SK-MEL-5 (cell line): ENCODE measurements around the gene ZMYND19. TPM values are rescaled to one million over a fixed set of nuclear protein-coding genes. Genes with fewer than 3 reads are reported as not detected.
"Not testable (repeated sequence)": the region's sequence is repeated elsewhere in the genome, so short reads cannot be mapped to it uniquely, and the experiment has no call there.

Experiments
- DNase-seq: peaks from one replicate; pipeline ENCODE4 v3.0.0-alpha.2; 2016; ENCODE audit warnings: low read depth, low spot score
- in situ Hi-C: cut with HindIII; loops from 2 replicates; pipeline ENCODE4 v1.10.0; 2016; ENCODE audit warnings: low sequenced_read_pairs, high pct_unique_total_duplicates, low pct_unique_long_range_greater_than_20kb
- small RNA-seq, 2 experiments: library from RNA; depleted of rRNA; stranded (forward); fragments of <200 nt; gene quantifications; one replicate each; pipeline ENCODE3, GENCODE V24; 2014
- total RNA-seq: library from RNA; depleted of rRNA; stranded (reverse); fragments of >200 nt; shearing (Covaris generic); gene quantifications from 2 replicates; pipeline ENCODE4 v1.2.3, GENCODE V29; 2014; rRNA removed

The ZMYND19 gene
- total RNA-seq, 1 experiment from 2014 or later: 31.6 TPM

DNA sequence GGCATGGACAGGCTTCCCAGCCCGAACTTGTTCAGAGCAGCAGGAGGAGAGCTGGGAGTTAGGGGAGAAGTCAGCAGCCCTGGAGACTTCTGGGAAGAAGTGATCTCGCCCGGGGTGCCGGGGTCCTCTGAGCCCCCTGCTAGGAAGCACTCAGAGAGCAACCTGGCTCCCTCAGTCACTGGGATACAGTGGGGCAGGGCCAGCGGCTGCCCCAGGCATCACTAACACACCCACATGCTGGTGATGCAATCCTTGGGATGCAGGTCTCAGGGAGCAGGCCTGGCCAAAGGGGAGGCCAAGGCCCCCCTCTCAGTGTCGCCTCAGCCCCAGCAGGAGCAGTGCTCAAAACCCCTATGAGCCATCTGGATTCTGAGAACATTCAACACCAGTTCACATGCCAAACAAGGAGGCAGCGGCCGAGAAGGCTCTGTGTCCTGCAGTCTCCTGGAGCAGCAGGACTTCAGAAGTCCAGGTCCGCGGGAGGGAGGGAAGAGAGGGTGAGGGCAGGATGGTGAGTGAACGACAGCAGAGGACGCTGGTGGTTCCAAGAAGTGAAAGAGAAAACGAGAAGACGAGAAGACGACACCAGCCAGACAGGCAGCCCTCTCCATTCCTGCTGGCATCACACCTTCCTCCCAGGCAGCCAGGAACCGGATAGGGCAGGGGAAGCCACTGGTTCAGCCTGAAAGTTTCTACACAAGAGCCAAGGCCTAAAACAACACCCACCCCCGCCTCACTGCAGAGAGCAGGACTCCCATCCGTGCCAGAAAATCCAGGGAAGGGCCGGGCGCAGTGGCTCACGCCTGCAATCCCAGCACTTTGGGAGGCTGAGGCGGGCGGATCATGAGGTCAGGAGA is 42.4 kb downstream of the ZMYND19 start:
- in situ Hi-C loops: no loop called here
- DNase-seq: no peak

DNA sequence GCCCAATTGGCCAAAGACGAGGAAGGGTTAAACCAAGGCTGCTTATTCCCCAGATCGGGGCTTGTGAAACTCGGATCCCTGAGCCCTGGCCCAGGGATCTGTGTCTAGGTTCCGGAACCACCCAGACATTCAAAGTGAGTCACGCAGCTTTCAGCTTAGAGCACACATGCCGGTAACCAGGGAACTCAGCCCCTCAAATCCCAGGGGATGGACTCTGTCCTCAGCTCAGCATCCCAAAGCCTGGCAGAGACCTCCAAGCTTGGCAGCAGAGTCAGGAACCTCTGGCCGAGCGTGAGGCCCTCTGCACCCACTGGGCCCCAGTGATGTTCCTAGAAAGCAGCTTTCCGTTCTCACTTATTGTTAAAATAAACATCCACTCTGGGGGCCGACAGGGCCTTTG is 45.2 kb downstream of the ZMYND19 start:
- in situ Hi-C loops: no loop called here

DNA sequence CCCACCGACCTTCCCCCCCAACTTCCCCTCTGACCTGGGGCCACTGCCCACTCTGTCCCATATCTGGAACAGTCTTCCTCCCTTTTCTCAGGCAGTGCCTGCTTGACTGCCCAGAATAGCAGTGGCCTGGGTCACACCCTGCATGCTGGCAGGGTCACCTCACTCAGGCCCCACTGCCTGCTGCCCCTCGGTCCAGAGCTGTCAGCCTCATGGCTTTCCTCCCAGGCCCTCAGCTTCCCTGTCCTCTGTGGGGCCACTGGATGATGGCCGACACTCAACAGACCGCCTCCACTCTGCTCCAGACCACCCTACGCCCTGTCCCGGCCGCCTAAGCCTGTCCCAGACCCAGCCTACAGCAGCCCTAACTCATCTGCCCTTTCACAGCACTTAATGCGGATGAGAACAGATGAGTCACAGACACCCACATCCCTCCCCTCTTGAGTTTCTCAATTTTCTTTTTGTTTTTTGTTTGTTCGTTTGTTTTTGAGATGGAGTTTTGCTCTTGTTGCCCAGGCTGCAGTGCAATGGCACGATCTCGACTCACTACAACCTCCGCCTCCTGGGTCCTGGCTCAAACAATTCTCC is 46.0 kb downstream of the ZMYND19 start:
- in situ Hi-C loops: no loop called here
- no peak for DNase-seq

More for the DNA sequence above, 45.2 kb downstream of the ZMYND19 start:
- no peak for DNase-seq

DNA sequence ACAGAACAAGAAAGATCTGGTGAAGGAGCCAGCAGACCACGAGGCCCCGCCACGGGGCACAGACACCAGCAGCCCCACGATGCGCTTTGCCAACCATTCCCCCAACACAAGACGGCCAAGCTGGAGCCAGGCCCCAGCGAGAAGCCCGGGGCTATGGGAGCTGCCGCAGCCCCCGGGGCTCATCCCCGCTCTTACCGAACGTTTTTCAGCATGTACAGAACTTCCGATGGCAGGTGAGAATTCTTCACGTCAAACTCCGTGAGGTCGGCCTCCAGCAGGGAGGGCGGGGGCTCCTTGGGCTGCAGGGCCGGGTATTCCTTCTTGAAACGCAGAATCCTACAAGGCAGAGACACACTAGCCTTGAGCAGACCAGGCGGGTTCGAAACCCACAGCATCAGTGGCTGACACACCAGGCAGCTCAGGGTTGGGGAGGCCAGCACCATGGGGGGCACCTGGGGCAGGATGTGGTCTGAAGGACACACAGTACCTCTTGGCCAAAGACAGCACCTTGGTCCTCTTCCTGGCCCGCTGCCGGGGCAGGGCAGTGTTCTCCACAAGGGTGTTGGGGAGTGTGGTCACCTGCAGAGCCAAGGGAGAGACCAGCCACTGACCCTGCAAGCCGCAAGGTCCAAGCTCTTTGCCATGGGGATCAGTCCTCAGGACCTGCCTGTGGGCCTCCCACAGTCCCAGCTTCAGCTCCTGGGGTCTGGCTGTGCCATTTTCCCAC is 46.9 kb downstream of the ZMYND19 start:
- no peak for DNase-seq
- in situ Hi-C loops: no loop called here

DNA sequence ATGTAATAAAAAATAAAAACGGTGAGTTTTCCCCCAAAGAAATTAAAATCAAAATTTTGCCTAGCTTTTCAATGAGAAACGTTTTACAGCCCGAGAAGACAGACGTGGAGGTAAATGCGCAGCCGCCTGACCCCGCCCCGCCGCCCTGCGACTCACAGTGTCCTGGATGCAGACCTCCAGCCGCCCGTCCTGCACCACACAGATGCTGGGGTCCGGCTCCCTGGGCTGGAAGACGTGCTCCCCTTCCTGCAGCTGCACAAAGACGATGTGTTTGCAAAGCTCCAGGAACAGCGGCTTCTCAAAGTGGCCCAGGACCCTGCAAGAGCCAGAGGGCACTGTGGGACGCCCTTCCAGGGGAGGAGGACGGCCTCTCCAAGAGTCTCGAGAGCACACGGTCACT is 47.8 kb downstream of the ZMYND19 start:
- in situ Hi-C loops: no loop called here
- no peak for DNase-seq

DNA sequence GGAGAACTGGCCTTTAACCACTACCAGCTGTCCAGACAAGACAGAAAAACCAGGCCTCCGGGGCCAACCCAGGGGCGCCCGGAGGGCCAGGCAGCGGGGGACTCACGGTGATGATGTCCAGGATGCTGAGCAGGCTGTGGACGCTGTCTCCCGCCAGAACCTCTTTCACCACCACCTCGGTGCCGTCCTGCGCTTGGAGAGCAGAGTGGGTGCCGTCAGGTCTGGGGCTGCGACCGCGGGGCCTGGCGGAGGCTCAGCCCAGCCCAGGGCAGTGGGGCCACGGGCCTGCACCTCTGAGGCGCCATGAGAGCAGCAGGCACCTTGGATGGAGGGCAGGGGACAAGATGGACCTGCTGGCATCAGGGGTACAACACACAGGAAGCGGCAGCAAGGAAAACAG is 49.8 kb downstream of the ZMYND19 start:
- in situ Hi-C loops: no loop called here
- no peak for DNase-seq

DNA sequence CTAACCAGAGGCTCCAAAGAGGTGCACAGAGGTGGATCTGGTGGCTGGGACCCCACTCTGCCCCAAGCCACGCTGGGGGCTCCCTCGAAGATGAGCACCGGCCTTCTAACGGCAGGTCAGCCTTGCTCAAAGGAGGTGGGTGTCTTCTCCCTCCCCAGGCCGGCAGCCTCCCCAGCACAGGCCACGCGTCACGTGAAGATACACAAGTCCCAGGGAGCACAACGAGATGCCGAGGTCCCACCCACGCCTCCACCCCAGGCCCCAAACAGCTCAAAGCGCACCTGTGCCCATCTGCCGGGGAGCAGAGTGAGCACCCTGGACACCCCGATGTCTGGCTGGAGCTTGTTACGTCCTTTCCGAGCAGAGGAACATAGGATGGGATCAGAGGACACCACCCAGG is 52.3 kb downstream of the ZMYND19 start:
- DNase-seq: no peak
- in situ Hi-C loops: no loop called here

DNA sequence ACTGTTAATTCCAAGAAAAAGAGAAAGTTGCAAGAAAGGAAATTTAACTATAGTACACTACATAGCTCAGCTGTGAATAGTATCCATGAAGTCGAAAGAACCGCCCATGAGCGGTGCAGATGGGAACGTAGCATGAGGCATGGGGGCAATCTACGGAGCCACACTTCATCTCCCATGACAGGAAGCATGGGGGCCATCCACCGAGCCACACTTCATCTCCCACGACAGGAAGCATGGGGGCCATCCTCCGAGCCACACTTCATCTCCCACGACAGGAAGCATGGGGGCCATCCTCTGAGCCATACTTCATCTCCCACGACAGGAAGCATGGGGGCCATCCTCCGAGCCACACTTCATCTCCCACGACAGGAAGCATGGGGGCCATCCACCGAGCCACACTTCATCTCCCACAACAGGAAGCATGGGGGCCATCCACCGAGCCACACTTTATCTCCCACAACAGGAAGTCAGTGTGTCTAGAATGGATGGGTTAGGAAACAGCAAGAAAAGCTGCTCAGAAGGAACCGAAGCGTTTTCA is 53.6 kb downstream of the ZMYND19 start:
- in situ Hi-C loops, DNase-seq: not testable (repeated sequence)

DNA sequence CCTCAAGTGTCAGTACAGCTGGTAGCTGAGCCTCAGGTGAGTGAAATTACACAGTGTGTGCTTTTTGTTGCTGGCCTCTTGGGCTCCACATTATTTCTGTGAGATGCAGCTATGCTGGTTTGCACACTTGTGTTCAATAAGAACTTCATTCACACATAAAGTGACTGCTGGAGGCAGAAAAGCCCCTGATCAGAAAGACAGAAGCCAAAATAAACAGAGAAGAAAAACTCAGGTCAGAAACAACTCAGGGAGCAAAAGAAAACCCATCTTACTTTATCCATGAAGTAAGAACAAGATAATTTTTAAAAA is 55.2 kb downstream of the ZMYND19 start:
- DNase-seq: no peak
- in situ Hi-C loops: no loop called here

DNA sequence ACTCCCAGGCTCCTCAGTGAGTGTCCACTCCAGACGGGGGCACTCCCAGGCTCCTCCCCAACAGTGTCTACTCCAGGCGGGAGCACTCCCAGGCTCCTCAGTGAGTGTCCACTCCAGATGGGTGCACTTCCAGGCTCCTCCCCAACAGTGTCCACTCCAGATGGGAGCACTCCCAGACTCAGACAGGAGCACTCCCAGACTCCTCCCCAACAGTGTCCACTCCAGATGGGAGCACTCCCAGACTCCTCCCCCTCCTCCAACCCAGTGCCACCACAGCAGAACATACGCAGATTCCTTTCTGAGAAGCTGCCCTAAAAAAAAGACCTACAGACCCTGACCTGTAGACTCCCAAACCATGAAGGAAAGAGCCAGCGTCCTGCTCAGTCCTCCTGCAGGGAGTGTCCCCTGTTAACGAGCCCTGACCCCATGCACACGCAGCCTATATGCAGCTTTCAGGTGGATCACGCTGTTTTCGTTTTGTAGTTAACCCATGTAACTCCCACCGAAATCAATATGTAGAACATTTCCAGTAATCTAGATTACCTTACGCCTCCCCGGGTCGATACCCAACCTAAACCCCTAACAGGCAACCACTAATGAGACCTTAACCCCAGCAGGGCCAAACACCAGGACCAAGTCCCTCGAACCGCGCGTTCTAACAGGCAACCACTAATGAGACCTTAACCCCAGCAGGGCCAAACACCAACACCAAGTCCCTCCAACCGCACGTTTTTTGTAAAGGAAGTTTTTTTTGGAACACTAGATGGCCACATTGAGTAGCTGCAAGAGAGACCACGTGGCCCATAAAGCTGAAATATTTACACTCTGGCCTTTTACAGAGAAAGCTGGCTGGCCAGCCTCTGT is 55.8 kb downstream of the ZMYND19 start:
- in situ Hi-C loops: no loop called here
- DNase-seq: peak; percentile 85

DNA sequence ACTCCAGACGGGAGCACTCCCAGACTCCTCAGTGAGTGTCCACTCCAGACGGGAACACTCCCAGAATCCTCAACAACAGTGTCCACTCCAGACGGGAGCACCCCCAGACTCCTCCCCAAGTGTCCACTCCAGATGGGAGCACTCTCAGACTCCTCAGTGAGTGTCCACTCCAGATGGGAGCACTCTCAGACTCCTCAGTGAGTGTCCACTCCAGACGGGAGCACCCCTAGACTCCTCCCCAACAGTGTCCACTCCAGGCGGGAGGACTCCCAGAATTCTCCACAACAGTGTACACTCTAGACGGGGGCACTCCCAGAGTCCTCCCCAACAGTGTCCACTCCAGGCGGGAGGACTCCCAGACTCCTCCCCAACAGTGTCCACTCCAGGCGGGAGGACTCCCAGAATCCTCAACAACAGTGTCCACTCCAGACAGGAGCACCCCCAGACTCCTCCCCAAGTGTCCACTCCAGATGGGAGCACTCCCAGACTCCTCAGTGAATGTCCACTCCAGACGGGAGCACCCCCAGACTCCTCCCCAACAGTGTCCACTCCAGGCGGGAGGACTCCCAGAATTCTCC is 57.3 kb downstream of the ZMYND19 start:
- in situ Hi-C loops, DNase-seq: not testable (repeated sequence)

Small RNA genes within 50 kb of the gene (small RNA-seq; reads per million reads assigned to genes)
- 0 reads per million in 2 experiments for gene RF00017

Other genes starting within 250 kb of the ZMYND19 start
- 1.4 and 1.7 TPM in 2 replicates for gene EXD3, start 167.3 kb downstream of the ZMYND19 start, total RNA-seq
- 0.55 and 0.75 TPM in 2 replicates for gene NOXA1, start 167.1 kb downstream of the ZMYND19 start, total RNA-seq
- not detected in 2 replicates for gene ENTPD8, start 149.2 kb downstream of the ZMYND19 start, total RNA-seq
- gene NSMF, start 131.2 kb downstream of the ZMYND19 start, total RNA-seq: 22.4 and 25.5 TPM in 2 replicates
- gene PNPLA7, start 40.1 kb downstream of the ZMYND19 start, total RNA-seq: 0.29 and 0.37 TPM in 2 replicates
- gene MRPL41, start 38.6 kb downstream of the ZMYND19 start, total RNA-seq: 83.9 and 95.9 TPM in 2 replicates
- 23.8 and 25.2 TPM in 2 replicates for gene DPH7, start 11.6 kb downstream of the ZMYND19 start, total RNA-seq
- 24.4 and 28.2 TPM in 2 replicates for gene ARRDC1, start 15.2 kb upstream of the ZMYND19 start, total RNA-seq
- gene EHMT1, start 28.5 kb upstream of the ZMYND19 start, total RNA-seq: 18.5 and 24.3 TPM in 2 replicates